ENCODE measurements around the gene CINP.

- TF ChIP-seq, protein P1, sequence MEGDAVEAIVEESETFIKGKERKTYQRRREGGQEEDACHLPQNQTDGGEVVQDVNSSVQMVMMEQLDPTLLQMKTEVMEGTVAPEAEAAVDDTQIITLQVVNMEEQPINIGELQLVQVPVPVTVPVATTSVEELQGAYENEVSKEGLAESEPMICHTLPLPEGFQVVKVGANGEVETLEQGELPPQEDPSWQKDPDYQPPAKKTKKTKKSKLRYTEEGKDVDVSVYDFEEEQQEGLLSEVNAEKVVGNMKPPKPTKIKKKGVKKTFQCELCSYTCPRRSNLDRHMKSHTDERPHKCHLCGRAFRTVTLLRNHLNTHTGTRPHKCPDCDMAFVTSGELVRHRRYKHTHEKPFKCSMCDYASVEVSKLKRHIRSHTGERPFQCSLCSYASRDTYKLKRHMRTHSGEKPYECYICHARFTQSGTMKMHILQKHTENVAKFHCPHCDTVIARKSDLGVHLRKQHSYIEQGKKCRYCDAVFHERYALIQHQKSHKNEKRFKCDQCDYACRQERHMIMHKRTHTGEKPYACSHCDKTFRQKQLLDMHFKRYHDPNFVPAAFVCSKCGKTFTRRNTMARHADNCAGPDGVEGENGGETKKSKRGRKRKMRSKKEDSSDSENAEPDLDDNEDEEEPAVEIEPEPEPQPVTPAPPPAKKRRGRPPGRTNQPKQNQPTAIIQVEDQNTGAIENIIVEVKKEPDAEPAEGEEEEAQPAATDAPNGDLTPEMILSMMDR (IDR thresholded peaks at IDR 0.05 in 4 of 5, conservative IDR thresholded peaks at IDR 0.05 in 1 of 5): no peak
- no peak for TF ChIP-seq POLR2A (IDR thresholded peaks at IDR 0.05)
Measured at GRCh38 chr14:102333390-102333789, 29.3 kb downstream of the CINP start.
